GM19452 (cell line): ENCODE results near the gene CCDC74A.
"Not testable (repeated sequence)": the region's sequence is repeated elsewhere in the genome, so short reads cannot be mapped to it uniquely, and the experiment has no call there.

ENCODE experiments used
- ATAC-seq: cut with Tn5 transposase; IDR thresholded peaks from one replicate; pipeline ENCODE4 v1.9.1; 2021; ENCODE audit not compliant: unreplicated experiment

Gene CCDC74A

GRCh38 chr2:131498321-131498973, 29.2 kb upstream of the CCDC74A start:
- peak; percentile 88 for ATAC-seq

- not testable (repeated sequence) for ATAC-seq
Measured at GRCh38 chr2:131503587-131503986, 24.1 kb upstream of the CCDC74A start.

- not testable (repeated sequence) for ATAC-seq
Measured at GRCh38 chr2:131504082-131504750, 23.5 kb upstream of the CCDC74A start.

DNA sequence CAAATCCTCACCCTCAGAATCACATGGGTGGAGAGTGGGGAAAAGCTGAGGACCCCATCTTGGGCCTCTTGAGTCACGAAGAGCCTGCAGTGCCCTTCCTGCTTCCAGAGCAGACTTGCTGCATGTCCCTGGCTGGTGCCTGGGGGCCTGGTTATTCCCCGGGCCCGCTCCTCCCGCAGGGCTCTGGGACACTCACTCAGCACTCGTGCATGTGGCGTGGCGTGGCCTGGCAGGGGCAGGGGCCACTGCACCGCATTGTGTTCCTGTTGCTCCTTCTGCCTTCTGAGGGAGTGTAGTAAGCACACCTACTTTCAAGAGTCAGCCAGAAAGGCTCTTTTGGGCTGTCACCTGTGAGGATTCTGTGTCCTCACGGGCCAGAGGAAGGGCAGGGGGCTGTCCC, 18.1 kb upstream of the CCDC74A start:
- no peak for ATAC-seq

GRCh38 chr2:131511291-131511968, 16.3 kb upstream of the CCDC74A start:
- not testable (repeated sequence) for ATAC-seq

DNA sequence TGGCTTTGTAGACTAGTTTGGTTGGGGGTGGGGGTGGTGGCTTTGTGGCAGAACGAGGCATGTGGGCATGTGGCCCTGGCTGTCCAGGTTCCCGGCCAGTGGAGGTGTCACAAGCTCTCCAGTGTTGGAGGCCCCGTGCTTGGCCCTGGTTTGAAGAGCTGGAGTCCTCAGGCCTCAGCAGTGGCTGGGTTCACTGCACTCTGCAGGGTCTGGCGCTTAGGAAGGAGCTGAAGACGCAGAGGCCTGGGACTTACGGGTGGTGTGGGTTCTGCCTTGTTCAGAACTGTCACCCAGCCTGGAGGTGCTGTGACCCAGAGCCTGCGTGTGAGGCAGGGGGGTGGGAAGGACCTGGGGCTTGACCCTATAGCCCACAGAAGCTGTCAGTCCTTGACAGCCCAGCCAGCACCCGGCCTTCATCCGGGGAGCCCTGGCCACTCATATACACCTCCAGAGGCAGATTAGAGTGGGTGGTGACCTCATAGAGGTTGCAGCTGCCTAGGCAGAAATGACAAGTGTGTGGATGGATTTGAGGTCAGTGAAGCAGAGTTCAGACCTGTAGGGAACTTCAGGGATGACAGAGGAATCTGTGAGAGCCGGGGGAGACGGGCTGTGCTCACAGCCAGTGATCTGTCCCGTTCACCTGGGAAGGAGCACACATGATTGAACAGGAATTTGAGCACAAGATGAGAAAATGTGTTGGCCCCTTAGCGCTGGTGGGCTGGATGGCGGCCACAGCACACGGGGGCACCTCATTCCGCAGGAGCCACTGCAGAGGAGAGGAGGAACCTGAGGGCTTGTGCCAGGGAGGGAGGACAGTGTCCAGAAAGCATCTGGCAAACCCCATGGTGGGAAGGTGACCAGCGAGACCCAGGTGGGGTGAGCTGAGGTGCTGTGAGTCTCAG, 15.5 kb upstream of the CCDC74A start:
- not testable (repeated sequence) for ATAC-seq

- ATAC-seq: peak; percentile 77
Measured at GRCh38 chr2:131514408-131515166, 13.1 kb upstream of the CCDC74A start.

- ATAC-seq: not testable (repeated sequence)
Measured at GRCh38 chr2:131515235-131515634, 12.5 kb upstream of the CCDC74A start.

- ATAC-seq: no peak
Measured at GRCh38 chr2:131516011-131516410, 11.7 kb upstream of the CCDC74A start.

DNA sequence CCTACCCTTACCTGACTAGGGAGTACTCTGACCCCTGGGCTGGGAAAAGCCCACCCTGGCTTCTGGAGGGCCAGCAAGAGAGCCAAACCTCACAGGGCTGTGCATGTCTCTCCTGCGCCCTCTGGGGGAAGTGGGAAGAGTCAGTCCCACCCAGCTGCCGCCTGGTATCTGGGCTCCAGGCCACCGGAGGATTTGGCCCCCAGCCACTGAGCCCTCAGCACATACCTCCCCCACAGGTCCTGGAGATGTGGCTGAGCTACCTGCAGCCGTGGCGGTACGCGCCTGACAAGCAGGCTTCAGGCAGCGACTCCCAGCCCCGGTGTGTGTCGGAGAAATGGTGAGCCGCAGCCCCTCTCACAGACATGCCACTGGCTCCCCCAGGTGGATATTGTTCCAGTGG, 11.1 kb upstream of the CCDC74A start:
- ATAC-seq: not testable (repeated sequence)

DNA sequence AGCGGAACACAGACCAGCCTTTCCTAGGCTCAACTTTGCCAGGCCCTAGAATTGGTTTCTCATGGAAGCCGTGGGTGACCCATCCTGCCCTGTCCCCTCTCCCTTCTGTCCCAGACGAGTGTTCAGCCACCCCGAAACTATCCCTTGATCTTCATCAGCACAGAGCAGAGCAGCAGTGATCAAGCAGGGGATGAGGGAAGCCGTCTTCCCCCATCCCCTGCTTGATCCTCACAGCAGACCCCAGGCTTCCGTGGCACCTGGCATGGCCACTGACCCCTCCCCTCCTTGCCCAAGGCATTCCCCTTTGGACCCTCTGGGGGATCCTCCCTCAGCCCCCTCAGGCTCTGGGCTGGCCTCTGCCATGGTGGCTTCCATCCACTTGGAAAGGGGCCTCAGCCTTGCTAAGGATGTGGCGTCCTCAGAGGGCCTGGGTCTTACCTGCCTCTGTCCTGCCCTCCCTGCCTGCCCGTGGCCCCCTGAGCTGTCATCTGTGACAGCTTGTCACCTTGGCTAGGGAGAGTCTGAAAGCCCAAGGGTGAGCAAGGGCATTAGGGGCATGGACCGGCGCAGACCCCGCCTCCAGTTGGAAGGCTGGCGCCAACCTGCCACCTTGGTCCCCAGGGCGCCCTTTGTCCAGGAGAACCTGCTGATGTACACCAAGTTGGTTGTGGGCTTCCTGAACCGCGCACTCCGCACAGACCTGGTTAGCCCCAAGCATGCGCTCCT, 10.4 kb upstream of the CCDC74A start:
- ATAC-seq: no peak

GRCh38 chr2:131517856-131518255, 9.8 kb upstream of the CCDC74A start:
- not testable (repeated sequence) for ATAC-seq

GRCh38 chr2:131518531-131518930, 9.2 kb upstream of the CCDC74A start:
- ATAC-seq: not testable (repeated sequence)

- ATAC-seq: no peak
Measured at GRCh38 chr2:131519466-131519865, 8.2 kb upstream of the CCDC74A start.

DNA sequence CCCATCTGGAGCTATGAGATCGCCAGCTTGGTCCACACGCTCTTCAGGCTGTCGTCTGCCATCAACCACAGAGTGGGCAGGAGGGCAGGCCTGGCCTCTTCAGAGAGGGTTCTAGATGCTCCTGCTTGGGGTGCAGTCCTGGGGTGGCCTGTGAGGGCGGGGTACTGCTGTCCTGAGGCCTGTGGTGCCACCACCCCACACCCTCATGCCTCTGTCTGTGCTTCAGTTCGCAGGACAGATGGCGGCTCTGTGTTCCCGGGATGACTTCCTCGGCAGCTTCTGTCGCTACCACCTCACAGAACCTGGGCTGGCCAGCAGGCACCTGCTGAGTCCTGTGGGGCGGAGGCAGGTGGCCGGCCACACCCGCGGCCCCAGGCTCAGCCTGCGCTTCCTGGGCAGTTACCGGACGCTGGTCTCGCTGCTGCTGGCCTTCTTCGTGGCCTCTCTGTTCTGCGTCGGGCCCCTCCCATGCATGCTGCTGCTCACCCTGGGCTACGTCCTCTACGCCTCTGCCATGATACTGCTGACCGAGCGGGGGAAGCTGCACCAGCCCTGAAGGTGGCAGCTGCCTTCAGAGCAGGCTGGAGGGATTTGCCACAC, 7.7 kb upstream of the CCDC74A start:
- not testable (repeated sequence) for ATAC-seq

DNA sequence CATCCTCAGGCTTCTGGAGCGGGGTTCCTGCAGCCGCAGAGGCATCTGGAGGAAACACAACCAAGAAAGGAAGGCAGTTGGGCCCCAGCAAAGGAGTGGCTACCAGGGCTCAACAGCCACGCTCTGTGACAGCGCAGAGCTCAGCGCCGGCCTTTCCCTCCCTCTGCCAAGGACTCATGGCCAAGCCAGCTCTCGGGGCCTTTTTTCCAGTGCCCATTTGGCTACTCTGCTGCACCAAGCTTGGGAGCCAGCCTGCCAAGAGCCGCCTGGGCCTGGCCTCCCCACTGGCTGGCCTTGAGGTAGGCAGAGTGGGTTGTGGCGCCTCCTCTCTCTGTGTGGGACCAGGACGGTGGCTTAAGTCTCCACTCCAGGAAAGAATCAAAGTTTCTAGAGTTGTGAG, 7.2 kb upstream of the CCDC74A start:
- ATAC-seq: no peak

DNA sequence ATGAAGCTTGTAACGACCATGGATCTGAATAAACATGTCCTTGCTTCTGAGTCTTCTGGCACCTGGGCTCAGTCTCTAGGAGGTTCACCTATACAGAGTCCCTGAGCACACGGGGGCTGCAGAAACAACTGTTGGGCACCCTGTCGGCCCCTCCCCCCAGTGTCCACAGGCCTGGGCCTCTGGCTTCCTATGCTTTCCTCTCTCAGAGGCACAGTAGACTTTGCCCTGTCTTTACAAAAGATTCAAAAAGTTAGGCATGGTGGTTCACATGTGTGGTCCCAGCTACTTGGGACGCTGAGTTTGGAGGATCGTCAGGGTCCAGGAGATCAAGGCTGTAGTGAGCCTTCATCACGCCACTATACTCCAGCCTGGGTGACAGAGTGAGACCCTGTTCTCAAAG, 6.2 kb upstream of the CCDC74A start:
- not testable (repeated sequence) for ATAC-seq

GRCh38 chr2:131521961-131522781, 5.5 kb upstream of the CCDC74A start:
- no peak for ATAC-seq
